Activated CD4-positive, alpha-beta T cell treated with anti-CD3 and anti-CD28 coated beads for 4 hours (primary cell): Measurements from ENCODE around the gene WDR93.

Experiments used
- DNase-seq, 2 donors: peaks; one replicate each; pipeline ENCODE4 v3.0.0-alpha.2; 2020

Gene WDR93

GRCh38 chr15:89690276-89691218, at the start of gene WDR93, which contains the start of gene PEX11A:
Gene WDR93 (plus strand): TSS chr15:89690811. CDS start chr15:89701747, 10,936 bp downstream.
Gene PEX11A (minus strand): TSS chr15:89690754. CDS start chr15:89690632, 122 bp downstream.
- DNase-seq = peak; percentile 75 to 77

DNA sequence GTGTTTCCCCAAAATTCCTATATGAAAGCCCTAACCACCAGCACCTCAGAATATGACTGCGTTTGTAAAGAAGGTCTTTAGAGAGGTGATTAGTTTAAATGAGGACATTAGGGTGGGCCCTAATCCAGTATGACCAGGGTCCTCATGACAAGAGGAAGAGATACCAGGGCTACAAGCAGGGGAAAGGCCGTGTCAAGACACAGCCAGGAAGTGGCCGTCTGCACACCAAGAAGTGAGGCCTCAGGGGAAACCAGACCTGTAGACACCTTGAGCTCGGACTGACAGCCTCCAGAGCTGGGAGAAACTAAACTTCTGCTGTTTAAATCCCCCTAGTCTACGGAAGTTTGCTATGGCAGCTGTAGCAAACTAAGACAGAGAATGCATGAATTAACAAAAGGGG, 49.6 kb upstream of the WDR93 start:
- DNase-seq = no peak

DNA sequence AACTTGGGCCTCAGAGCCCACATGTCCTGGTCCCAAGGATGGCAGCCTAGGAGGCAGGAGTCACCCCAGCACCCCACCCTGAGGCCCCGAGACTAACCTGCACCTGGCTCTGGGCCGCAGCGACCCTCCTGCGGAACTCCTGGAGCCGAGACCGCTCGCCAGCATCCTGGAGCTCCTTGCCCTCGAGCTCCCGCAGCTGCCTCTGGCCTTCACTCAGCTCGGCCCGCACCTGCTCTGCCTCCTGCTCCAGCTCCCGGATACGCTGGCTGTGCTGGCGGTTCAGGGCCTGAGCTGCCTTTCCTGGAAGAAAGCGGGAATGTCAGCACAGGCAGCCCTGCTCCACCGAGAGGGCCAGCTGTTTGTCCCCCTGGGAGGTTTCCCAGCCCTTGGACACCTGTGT, 48.5 kb upstream of the WDR93 start:
- no peak for DNase-seq

DNA sequence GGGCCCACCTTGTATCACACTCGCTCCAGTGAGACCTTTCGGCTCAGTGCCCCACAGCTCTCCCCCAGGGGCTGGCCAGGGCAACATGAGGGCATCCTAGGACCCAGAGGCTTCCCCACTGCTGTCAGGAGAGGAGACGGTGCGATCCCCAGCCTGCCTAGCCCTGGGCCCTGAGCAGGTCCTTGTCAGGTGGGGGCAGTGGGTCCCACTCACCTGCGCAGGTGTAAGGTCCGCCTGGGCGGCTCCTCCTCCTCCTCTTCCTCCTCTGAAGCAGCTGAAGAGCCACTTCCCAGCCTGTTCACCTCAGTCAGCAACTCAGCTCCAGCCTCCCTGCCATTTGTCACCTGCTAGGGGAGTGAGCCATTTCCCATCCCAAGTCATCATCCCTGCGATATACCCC, 44.9 kb upstream of the WDR93 start:
- no peak for DNase-seq

- DNase-seq = no peak
Observed at GRCh38 chr15:89646416-89647141, 44.0 kb upstream of the WDR93 start.

DNA sequence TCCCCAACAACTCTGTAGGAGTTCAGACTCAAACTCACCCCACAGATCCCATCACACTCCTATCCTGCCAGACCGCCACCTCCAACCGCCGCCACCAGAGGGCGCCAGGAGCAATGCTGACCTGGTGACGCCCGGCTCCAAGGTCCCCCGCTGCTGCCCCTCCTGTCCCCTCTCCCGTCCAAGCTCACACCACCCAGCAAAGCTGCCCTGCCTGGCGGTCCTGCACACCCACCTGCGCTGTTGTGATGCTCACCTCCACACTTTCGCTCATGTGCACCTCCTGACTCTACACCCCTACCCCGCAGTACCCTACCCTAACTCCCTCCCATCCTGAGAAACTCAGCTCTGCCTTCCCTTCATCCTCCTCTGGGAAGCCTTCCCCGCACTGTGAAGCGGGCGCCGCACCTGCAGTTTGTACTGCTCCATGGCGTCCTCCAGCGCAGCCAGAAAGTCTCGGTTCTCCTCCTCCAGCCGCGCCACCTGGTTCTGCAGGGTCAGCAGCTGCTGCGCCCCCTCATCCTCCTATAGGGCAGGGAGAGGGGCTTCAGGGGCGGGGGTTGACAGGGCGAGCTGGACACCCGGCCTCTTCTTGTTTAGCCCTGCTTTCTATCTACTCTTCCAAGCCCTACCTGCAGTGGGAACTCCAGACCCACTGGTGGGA, 43.3 kb upstream of the WDR93 start:
- DNase-seq = peak; percentile 32 to 52

DNA sequence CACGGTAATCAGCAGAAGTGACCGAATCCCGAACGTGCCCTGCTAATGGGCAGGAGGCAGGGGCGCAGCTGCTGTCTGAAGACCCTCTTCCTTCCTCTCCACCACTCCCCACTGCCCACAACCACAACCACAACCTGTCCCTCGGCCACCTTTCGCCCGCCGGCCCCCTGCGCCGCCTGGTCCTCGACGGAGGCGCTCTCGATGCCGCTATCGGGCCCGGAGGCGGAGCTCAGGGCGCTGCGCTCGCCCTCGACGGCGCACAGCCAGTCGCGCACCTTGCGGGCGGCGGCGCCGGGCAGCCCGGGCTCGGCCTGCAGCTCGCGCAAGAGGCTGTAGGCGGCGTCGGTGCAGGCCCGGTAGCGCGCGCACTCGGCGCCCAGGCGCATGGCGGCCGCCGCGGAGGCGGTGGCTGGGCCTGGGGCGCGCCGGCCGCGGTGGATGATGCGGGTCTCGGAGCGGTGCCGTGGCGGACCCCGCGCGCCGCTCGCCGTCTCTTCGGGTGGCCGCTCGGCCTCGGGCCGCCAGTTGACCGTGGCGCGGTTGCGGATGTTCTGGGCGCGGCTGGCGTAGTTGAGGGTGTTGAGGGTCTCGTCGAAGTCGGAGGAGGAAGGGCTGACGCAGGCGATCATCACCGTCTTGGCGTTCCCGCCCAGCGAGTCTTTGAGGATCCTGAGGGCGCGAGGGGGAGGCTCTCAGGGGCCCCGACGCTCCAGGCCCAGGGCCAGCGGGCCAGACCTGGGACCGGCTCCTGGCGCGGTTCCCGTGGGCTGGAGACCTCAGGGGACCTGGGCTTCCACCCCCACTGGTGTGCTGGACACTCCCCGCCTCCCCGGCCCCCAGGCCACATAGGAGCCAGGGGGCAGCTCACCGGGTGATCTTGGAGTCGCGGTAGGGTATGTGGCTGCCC, 42.3 kb upstream of the WDR93 start:
- DNase-seq = no peak

DNA sequence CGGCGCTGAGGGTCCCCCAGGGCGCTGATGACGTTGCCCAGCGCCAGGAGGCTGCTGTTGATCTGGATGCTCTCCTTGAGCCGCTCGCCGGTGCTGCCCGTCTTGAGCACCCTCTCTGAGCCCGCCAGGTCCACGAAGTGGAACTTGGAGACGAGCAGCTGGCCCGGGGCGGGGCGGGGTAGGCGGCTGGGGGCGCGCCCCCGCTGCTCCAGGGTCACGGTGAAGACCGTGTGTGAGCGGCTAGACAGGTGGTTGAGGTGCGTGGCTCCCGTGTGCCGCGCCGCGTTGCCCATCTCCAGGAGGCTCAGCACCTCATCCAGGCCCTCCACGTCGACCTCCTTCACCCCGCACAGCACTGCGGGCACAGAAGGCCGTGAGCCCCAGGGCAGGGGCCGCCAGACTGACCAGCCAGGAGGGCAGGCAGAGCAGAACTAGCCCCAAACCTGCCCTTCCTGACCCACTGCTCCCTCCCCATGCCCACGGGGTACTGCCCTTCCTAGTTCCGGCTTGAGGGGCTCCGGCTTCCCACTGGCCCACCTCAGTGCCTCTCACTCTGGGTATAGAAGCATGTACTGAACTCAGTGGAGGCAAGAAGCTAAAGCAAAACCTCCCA, 41.5 kb upstream of the WDR93 start:
- DNase-seq = no peak

DNA sequence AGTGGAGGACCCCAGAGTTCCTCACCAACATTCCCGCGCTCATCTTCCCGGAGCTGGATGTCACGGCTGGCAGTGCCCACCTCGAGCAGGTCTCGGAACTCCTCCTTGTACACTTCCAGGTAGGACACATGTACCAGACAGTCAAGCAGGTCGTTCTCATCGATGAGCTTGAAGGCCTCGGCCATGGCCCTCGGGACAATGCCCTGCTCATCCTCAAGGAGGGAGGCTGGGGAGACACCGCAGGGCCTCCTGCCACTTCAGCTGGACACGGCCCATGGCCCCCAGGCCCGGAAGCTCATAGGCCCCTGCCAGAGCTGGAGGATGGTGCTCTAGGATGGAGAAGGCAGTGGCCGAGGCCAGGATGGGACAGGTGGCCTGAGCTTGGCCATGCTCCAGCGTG, 40.9 kb upstream of the WDR93 start:
- DNase-seq = no peak

- DNase-seq = no peak
Observed at GRCh38 chr15:89652131-89652530, 38.5 kb upstream of the WDR93 start.

GRCh38 chr15:89652666-89653065, 37.9 kb upstream of the WDR93 start:
- DNase-seq = no peak

DNA sequence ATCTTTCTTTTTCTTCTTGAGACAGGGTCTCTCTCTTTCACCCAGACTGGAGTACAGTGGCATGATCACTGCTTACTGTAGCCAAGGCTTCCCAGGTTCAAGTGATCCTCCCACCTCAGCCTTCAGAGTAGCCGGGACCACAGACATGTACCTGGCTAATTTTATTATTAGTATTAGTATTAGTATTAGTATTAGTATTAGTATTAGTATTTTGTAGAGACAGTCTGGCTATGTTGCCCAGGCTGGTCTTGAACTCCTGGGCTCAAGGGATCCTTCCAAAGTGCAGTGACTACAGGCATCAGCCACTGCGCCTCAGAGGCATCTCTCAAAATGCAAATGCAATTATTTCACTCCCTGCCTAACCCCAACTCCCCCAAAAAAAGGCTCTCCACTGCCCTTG, 37.0 kb upstream of the WDR93 start:
- DNase-seq = no peak

- no peak for DNase-seq
Observed at GRCh38 chr15:89654301-89654761, 36.3 kb upstream of the WDR93 start.

GRCh38 chr15:89654847-89655805, 35.5 kb upstream of the WDR93 start, which contains the start of gene KIF7:
Gene KIF7 (minus strand): TSS chr15:89655467. CDS start chr15:89652930, 2,537 bp downstream.
- DNase-seq = no peak

- no peak for DNase-seq
Observed at GRCh38 chr15:89656116-89656815, 34.3 kb upstream of the WDR93 start.

DNA sequence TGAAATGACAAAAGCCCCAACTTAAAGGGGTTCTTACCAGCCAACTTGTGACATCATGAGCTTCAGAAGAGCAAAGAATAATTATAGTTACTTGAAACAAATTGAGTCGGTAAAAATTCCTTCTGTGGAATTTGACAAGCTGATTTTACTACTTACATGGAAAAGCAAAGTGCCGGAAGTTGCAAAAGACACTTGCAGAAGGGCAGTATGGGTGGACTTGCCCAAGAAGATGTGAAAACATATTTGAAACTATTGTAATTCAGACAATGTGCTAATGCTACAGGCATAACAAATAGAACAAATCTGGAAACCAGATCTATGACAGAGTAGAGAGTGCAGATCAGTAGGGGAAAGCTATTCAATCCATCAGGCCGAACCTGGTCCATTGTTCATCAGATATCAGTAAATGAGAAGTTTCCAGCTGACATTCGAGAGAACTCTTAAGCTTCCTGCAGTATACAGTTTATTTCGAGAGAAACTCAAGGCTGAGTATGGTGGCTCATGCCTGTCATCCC, 32.9 kb upstream of the WDR93 start:
- DNase-seq = no peak

- no peak for DNase-seq
Observed at GRCh38 chr15:89659295-89659694, 31.3 kb upstream of the WDR93 start.

DNA sequence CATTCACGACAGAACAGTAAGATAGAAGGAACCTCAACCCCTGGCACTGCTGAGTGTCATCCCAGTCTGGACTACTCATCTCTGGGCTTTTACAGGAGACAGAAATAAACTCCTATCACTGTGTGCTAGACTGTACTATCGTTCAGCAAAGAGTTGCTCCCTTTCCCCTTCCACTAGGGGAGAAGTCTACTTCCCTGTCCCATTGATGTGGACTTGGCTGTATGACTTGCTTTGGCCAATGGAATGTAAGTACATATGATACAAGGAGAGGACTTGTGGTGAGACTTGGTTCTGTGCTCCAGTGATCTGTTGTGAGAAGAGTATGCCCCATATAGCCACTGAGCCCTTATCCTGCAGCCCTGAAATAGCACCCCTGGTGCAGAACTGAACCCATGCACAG, 30.1 kb upstream of the WDR93 start:
- DNase-seq = no peak

- DNase-seq = no peak
Observed at GRCh38 chr15:89662893-89663626, 27.6 kb upstream of the WDR93 start.
